Muscle of leg (tissue), 9 donors: Measurements from ENCODE around the gene ZNF718. TPM values are rescaled to one million over a fixed set of nuclear protein-coding genes. Genes with fewer than 3 reads are reported as not detected.

Experiments
- polyA plus RNA-seq, 8 donors: library from polyadenylated mRNA; unstranded; fragments of 120-200 nt; gene quantifications; one replicate each; pipeline versions ENCODE4 v1.2.1 to v1.2.3, GENCODE V29; 2013; ENCODE audit warnings: inconsistent platforms in 1 of 8, low replicate concordance in 1 of 8; ENCODE audit not compliant: insufficient read length in 8 of 8, insufficient read depth in 1 of 8
- total RNA-seq: library from RNA; stranded (reverse); fragments of 120-200 nt; gene quantifications from one replicate; pipeline ENCODE4 v1.2.4, GENCODE V29; 2013

Gene ZNF718
- total and polyA plus RNA-seq, 9 donors: 3.5 to 9.5 (median 6.7) TPM

Other genes with a start within 250 kb of the ZNF718 start
- 16.4 TPM for gene ZNF595, start 71.2 kb upstream of the ZNF718 start, total RNA-seq
- gene ZNF595, start 71.2 kb upstream of the ZNF718 start, polyA plus RNA-seq: 10 to 100 TPM in 3 of 8 donors, 1 to 10 TPM in 5; 7.4 to 11.7 (median 9.1) TPM
- gene ZNF732, start 181.0 kb downstream of the ZNF718 start, total RNA-seq: 2.1 TPM
- gene ZNF732, start 181.0 kb downstream of the ZNF718 start, polyA plus RNA-seq: 1 to 10 TPM in 4 of 8 donors, under 1 TPM in 4; 0.39 to 1.3 (median 0.97) TPM
- gene ZNF141, start 213.3 kb downstream of the ZNF718 start, total RNA-seq: 25.2 TPM
- 10 to 100 TPM; 10.2 to 19.7 (median 13.3) TPM for gene ZNF141, start 213.3 kb downstream of the ZNF718 start, polyA plus RNA-seq